Raji (cell line): ENCODE measurements around the gene SGCE.

Experiments used
- POLR2A ChIP-seq: IDR thresholded peaks from 2 replicates; pipeline ENCODE4 v1.6.1; 2011; ENCODE audit warnings: low read depth, low read length, control low read depth; ENCODE audit not compliant: insufficient read depth

The SGCE gene, protein sequence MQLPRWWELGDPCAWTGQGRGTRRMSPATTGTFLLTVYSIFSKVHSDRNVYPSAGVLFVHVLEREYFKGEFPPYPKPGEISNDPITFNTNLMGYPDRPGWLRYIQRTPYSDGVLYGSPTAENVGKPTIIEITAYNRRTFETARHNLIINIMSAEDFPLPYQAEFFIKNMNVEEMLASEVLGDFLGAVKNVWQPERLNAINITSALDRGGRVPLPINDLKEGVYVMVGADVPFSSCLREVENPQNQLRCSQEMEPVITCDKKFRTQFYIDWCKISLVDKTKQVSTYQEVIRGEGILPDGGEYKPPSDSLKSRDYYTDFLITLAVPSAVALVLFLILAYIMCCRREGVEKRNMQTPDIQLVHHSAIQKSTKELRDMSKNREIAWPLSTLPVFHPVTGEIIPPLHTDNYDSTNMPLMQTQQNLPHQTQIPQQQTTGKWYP

DNA sequence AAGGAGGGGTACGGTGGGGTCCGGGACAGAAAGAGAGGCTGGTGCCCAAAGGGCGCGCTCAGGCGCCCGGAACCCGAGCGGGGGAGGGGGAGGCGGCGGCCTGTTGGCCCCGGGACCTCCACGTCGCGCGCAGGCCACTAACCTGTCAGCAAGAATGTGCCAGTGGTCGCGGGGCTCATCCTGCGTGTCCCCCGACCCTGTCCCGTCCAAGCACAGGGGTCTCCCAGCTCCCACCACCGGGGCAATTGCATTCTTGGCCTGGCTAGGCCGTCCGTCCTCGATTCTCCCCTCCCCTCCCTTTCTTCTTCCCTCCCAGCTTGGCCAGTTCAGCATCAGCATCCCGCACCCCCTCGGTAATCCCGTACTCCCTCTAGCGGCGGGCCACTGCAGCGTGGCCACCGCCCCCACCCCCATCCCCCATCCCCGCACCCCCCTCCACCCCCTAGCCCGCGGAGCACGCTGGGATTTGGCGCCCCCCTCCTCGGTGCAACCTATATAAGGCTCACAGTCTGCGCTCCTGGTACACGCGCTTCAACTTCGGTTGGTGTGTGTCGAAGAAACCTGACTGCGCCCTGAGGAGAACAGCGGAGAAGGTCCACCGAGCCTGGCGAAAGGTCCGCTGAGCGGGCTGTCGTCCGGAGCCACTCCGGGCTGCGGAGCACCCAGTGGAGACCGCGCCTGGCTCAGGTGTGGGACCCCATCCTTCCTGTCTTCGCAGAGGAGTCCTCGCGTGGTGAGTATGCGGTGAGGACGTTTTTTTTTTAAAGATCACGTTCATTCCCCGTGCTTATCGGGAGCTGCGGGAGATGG, at the start of gene SGCE:
Gene SGCE, minus strand, starts transcription at position 286 of the 810 bp plus-strand sequence. Its CDS starts 35 bp downstream, at position 251.
- peak; percentile 70 for TF ChIP-seq POLR2A

DNA sequence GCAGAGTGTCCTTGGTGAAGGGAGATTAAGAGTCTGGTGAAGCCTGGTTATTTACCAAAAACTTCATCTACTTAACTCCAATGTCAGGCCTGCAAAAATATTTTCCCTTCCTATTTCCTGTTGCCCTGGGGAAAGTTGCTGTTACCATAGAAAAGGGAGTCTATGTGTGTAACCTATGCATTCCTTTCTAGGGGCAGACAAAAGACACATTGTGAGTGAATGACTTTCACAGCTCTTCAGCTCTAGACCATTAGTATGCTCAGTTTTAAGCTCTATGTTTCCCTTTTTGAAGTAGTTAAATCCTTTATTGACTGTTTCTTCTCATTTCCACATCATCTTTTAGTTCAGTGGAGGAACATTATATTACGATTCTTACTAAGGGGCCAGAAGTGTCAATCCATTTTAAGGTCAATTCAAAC, 45.6 kb upstream of the SGCE start:
- no peak for TF ChIP-seq POLR2A

DNA sequence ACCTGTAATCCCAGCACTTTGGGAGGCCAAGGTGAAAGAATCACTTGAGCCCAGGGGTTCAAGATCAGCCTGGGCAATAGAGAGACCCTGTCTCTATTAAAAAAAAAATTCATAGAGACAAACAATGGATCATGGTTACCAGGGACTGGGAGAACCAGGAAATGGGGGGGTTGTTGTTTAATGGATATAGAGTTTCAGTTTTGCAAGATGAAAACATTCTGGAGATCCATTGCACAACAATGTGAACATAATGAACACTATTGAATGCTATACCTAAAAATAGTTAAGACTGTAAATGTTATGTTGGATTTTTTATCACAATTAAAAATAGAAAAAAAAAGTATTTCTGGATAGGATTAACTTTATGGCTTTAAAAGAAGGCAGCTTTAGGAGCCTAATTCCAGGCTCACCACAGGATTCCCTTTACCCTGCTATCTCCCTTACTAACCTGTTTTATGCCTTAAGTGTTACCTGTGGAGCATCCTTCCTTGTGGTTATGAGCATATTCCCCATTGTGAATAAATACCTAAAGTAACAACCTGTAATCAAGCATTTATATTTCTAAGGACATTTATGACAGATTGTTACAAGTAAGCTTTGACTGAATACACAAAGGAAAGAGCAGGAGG, 45.1 kb upstream of the SGCE start:
- TF ChIP-seq POLR2A, result no peak

DNA sequence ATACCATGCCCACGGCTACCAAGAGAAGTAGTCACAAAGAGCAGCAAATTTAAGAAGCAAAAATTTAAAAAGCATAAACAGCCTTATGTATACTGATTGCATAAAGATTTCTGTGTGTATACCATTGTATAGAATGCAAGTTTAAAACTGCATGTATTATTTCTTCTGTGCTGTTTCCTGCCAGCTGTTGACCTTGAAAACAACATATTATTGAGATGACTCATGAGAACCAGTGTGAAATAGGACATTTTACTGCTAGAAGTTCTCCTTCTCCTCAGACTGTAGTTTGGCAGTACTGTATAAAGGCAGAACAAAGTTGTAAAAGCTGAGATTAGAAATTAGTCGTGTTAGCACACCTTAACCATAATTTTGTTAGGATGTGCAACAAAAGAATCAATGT, 42.3 kb upstream of the SGCE start:
- no peak for TF ChIP-seq POLR2A

DNA sequence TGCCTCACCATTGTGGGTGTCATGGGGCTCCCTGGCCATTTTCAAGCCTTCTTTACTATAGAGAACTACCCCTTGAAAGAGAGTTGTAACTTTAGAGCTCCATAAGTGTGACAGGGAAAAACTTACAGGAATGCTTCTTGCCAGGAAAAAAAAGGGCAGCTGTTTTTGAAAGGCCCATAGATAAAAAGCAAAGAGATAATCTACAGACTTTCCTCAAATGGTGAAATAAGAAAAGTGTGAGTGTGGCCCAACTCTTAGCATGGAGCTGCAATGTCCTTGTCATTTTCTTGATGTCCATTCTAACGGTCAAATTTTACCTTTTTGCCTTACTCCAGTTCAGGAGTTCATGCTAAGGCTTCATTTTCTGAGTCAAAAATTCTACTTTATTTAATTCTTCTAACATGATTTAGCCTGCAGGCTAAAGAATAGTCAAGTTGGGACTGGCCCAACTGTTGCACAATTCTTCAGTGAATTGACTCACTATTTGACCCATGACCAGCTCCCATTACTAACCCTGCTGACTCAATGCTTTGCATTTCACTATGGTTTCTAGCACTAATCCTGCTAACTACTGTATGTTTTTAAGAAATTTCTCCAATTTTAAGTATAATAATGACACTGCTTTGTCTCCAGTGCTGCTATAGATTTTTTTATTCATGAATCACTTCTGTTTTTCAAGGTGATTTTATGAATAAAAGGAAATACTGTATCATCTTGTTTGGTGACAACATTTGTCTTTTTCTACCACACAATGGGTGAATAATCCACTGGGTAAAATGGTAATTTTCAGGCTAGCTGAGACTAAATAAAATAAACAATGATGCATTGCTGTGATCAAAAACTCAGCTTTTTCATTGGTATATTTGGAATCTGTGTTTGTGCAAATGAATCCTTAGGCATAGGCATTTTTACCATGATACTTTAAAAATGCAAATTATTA, 41.4 kb upstream of the SGCE start:
- TF ChIP-seq POLR2A, result no peak

DNA sequence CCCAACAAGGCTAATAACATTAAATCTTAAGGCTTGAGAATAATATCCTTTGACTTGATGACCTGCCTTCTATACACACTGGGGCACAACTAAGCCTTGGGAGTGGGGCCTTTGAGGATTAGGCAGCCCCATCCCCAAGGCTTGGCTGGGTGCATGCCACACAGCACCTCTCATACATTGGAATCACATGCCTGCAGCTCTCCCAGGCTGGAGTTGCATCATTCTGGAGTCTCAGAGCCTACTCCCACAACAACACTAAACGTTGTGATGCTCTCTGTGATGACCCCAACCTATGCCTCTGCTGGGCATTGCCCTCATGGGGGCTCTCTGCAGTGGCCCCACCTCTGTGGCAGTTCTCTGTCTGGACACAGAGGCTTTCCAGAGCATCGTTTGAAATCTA, 31.9 kb upstream of the SGCE start:
- TF ChIP-seq POLR2A, result no peak

DNA sequence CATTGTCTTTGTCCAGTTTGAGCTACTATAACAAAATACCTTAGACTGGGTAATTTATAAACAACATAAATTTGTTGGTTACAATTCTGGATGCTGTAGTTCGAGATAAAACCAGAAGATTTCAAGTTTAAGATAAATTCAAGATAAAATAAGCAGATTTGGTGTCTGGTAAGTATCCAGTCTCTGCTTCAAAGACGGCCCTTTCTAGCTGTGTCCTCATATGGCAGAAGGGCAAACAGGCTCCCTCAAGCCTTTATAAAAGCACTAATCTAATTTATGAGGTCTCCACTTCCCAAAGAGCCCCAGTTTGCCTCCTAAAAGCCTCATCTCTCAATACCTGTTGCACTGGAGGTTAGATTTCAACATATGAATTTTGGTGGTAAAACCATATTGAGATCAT, 31.1 kb upstream of the SGCE start:
- no peak for TF ChIP-seq POLR2A

DNA sequence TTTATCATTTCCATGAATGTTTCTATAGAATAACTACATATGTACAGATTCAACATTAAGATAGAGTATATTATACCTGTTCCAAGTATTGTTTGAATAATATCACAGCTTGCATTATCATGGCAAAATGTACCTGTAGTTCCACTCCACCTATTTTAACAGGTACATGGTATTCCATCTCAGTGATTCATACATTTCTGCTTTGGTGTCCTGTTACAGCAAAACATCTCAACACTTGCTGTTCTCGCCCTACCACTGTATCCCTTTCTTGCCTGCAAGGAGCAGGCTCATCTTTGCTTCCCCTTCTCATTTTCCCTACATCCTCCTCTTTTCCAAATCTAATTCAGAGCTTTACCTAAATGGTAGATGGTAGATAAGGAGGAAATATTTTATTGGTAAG, 27.1 kb upstream of the SGCE start:
- no peak for TF ChIP-seq POLR2A

DNA sequence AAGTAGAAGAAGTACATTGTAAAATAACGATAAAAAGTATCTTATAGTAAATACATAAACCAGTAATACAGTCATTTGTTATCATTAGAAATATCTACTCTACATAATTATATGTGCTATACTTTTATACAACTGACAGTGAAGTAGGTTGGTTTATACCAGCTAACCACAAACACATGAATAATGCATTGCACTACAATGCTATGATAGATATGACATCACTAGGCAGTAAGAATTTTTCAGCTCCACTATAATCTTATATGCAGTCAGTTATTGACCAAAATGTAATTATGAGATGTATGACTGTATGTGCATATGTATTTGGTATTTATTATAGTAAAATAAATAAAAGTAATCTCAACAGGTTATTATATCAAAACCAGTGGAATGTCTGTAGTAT, 23.4 kb upstream of the SGCE start:
- TF ChIP-seq POLR2A, result no peak

DNA sequence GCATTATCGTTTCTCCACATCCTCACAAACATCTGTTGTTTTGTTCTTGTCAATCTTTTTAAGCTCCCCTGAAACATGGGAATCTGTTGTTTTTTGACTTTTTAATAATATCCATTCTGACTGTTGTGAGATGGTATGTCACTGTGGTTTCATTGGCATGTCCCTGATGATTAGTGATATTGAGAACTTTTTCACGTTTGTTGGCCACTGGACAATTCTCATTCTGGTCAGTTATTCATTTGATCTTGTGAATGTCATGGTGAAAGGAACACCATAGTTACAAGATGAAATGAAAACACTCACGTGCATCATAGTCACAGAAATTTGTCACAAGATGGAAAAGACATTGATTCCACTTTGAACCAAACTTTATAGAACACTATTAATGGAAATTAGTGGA, 20.5 kb upstream of the SGCE start:
- TF ChIP-seq POLR2A, result no peak

DNA sequence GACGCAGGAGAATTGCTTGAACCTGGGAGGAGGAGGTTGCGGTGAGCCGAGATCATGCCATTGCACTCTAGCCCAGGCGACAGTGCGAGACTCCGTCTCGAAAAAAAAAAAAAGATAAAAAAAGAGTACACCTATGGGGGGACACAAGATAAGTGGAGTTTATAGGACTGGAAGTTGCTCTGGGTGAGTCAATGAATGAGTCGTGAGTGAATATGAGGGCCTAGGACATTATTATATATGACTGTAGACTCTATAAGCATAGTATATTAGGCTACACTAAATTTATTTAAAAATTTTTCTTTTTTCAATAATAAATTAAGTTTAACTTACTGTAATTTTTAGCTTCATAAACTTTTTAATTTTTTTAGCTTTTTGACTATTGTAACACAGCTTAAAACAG, 19.4 kb upstream of the SGCE start:
- TF ChIP-seq POLR2A, result no peak

DNA sequence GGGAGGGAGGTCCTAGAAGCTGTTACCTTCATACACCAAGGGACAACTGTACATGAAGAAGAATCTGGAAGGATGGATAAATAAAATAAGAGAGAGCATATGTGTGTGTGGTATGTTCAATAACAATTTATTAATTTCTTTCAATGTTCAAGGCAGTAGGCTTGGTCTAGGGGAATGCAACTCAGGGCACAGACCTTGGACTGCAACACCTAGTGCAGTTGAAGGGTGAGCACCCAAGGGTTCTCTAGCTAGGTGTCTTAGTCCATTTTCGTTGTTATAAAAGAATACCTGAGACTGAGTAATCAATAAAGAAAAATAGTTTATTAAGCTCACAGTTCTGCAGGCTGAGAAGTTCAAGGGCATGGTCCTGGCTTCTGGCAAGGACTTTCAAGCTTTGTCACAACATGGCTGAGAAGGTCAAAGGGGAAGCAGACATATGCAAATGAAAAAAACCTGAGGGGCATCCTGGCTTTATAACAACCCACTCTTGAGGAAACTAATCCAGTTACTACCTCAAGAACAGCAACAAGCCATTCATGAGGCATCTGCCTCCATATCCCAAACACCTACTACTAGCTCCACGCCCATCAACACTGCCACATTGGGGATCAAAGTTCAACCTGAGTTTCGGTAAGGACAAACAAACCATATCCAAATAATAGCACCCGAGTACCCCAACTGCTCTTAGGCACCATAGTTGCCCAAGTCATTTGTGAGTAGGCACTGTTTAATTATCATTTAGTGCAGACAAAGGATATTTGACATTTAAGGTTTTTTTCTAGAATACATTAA, 15.7 kb upstream of the SGCE start:
- TF ChIP-seq POLR2A, result no peak

DNA sequence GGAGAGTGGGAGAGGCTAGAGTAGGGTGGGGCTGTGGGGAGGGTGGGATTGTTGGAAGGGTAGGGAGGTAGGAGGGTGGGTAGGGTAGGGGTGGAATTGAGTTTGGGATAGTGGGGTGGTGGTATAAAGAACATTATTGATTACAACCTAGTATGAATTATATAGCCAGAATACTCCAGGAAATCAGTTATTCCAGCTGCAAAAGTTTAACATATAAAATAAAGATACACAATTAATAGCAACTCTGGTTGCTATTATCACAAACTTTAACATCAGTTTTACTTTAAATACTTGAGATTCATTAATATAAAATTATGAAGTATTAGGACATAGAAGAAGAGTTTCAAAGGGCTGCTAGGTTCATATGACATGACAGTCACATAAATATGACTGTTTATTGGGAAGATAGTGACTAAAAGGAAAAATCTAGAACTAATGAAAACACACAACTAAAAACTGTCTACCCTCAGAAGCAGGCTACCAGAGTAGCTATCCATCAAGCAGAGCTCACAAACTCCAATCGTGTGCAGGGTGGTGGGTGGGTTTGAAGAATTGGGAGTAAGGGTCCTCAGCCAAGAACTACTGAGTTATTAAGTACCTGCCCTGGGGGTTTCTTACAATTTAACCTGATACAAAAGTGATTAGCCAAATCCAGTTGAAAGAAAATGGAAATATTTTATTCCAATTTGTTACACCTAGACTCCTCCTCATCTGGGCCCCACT, 14.0 kb upstream of the SGCE start:
- no peak for TF ChIP-seq POLR2A
